Activated CD8-positive, alpha-beta memory T cell treated with anti-CD3 and anti-CD28 coated beads, Interleukin-2, amount 50 U/mL, for 1 hour (primary cell): ENCODE measurements around the gene FKBP10.

Experiments used
- DNase-seq: peaks from one replicate; pipeline ENCODE4 v3.0.0-alpha.2; 2020; ENCODE audit errors: extremely low read depth

The FKBP10 gene

GRCh38 chr17:41784207-41784744 is 28.5 kb upstream of the FKBP10 start:
- no peak for DNase-seq

- no peak for DNase-seq
These were observed 27.5 kb upstream of the FKBP10 start for GRCh38 chr17:41785091-41785858.

DNA sequence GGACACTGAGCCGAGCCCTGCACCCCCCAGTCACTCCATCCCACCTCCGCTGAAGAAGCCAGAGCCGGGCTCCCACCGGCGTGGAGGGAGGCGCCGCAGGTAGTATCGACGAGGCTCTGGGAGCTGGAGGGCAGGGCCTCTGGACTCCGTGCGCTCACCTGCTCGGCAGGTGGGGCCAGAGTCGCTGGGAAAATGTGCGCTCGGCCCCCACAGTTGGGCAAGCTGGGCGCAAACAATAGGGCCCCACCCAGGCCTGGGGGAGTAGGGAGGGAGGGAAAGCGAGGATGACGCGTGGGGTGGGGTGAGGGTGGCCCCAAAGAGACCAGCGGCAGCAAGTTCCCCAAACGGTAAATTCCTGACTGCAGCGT is 27.0 kb upstream of the FKBP10 start:
- DNase-seq = no peak

DNA sequence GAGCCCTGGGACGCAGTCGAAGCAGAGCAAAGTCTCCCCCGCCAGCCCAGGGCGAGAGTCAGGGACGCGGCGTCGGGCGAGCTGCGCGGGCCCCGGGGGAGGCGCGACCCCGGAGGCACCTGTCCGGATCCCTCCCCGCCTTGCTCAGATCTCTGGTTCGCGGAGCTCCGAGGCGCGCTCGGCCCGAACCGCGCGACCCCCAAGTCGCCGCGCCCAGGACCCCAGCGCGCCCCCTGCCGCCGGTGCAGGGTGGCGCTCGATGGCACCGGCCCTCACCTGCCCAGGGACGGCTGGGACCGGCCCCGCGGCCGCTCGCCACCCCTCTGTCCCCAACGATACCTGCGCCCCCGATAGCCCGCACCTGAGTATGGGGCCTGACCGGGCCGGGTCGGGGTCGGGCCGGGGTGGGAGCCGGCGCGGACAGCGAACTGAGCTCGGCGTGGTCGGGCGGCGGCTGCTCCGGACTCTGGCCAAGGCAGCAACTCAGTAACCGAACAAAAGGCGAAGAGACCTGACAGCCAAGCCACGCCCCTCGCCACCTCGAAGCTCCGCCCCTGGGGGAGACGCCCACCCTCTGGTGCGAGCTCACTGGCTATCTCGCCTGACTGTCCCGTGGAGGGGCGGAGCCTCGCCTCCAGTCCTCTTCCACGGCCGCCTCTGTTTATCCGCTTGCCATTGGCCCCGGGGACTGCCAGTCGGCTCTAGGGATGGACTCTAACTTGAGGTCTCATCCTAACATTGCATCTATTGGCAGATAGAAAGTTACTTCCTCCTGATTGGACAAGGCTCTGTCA is 26.4 kb upstream of the FKBP10 start, which contains the start of gene JUP:
Gene JUP, minus strand, starts transcription at position 485 of the 794 bp plus-strand sequence. CDS start 14,857 bp downstream, outside the sequence.
- DNase-seq = peak; percentile 59

- no peak for DNase-seq
These were observed 25.8 kb upstream of the FKBP10 start for GRCh38 chr17:41787021-41787418.

DNA sequence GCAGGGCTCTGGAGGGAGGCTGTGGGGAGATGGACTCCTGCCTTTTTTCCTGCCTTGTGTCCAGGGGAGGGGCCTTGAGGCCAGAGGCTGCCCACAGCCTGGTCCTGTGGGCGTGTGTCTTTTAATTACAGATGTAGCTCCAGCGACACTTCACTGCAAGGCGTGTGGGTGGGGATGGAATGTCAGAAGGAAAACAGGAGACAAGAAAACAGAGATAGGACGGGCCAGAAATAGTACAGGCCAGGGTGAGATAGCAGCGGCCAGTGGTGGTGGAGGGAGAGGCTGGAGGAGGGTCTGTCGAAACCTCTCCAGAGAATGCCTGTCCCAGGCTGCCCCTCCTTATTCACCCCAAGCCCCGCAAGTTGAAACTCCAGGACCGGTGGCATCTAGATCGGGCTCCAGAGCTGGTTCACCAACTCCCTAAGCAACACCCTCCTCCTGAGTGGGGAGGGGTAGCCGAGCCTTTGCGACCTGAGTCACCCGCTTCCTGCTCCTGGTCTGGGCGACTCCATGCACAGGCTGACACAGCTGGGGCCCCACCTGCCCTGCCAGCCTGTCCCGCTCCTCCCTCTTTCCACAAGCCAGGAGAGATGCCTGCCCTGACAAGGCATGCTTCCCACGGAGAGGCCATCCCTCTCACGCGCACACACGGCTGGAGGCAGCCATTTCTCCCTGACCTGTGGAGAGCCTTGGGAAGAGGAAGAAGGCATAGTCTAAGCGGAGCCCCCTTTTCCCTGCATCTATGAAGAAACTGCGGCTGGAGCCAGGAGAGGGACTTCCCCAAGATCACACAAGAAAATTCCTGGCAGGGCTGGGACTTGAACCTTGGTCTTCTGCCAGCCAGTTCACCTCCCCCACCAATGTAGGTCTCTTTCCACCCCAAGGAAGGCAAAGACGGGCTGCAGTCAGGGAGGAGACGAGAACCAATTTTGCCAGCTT is 19.7 kb upstream of the FKBP10 start:
- no peak for DNase-seq

GRCh38 chr17:41793784-41794539 is 18.8 kb upstream of the FKBP10 start:
- DNase-seq = no peak

DNA sequence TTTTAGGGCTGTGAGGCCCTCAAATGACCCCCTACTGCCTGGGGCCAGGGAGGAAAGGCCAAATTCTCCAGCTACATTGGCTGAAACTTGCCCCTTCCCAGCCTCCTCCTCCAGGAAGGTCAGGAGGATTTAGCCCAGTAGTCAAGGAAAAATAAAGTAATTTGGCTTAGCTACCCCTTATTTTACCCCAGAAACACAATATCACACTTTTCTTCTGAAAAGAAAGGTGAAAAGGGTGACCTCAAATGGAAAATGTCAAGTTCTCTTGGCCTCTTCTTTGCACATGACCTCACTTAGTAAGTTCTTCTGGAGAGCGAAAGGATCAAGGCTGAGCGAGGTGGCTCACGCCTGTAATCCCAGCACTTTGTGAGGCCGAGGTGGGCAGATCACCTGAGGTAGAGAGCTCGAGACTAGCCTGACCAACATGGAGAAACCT is 18.2 kb upstream of the FKBP10 start:
- no peak for DNase-seq

GRCh38 chr17:41796121-41796895 is 16.5 kb upstream of the FKBP10 start:
- DNase-seq = no peak

- DNase-seq = no peak
These were observed 15.4 kb upstream of the FKBP10 start for GRCh38 chr17:41797377-41797776.

DNA sequence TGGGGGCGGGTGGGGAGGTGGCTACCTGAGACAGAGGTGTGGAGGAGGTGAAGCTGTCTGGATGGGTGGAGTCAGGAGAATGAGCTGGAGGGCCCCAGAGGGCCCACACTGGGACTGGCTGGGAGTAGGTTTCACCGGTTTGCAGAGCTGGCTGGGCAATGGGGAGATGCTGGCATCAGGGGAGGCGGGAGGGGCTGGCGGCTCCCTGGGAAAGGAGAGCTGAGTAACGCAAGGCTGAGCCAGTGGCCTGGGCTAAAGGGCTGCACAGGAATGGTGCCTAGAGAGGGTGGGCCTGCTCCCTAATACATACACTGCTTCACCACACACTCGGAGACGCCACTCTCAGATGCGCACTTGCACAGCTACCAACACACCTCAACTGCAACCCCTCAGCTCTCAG is 13.4 kb upstream of the FKBP10 start:
- DNase-seq = no peak

GRCh38 chr17:41800601-41801373 is 12.0 kb upstream of the FKBP10 start:
- DNase-seq = no peak

DNA sequence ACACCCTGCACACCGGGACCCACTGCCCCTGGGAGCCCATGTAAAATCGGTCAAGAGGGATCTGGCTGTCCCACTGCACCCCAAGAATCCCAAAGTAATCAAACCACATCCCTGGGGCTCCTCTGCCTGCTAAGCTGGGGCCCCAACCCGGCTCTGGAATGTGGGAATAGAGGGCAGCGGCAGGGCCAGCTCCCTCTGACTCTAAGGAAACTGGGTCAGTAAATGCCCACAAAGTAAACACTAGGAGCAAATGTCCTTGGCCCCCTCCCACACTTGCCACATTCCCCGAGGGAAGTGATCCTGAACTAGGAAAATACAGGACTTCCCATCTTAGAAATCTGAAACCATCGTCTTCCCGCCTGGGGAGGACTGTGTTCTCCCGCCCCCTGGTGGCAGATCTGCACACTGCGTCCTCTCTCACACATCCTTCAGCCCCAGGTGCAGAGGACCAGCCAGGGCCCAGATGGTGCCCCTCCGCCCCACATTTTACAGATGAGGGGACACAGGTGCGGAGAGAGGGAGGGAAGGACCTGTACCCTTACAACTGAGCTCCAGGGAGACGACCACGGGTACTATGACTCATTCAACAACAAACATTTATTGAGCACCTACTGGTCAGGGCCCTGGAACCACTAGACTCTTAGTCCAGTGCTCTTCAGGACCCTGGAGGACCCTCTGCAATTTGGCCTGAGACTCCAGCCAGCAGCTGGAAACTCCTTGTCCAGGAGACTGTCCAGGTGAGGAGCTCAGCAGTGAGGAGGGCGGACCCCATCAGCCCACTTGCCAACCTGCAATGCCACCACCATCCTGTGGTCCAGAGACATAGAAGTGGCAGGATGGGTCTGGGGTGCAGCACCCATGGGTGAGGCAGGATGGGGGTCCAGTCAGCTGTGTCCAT is 11.2 kb upstream of the FKBP10 start:
- peak; percentile 36 for DNase-seq

DNA sequence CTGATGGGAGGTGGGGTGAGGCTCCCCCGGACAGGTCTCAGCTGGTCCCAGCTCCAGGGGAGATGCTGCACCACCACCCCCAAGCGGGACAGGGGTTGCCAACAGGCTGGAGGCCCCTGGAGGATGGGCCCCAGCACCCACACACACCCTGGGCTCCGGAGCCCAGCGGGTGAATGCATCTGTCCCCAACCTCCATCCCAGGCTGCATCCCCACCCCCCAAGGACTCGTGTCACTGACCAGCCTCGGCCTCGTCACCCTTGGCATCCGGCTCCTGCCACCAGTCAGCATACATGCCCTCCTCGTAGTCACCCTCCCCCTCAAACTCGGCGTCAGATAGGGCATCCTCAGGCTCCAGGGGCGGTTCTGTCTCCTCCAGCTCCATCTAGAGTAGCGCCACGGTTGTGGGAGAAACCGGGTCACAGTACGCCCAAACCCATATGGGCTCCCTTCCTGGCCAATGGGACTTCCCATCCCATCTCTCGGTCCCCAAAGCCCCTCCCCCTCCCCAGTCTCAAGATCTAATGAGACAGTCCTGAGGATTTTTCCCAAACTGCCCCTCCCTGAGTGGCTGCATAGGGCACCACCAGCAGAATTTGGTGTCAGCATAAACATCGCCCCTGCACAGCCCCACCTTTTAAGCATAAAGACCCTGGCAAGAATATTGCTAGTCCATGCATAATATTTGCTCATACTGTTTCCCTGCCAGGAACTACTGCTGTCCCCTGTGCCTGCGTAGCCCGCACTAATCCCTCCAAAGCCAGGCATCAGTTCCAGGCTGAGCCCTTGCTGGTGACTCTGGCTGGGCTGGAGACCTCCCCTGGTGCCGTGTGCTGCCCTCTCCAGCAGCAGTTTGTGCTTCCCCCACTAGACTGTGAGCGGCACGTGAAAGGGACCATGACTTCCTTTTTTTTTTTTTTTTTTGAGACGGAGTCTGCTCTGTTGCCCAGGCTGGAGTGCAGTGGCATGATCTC is 9.5 kb upstream of the FKBP10 start:
- no peak for DNase-seq

GRCh38 chr17:41806685-41807445 is 5.9 kb upstream of the FKBP10 start:
- DNase-seq = no peak
